Colonic mucosa (tissue), 4 donors: ENCODE measurements around the gene TTLL10. TPM values are rescaled to one million over a fixed set of nuclear protein-coding genes. Genes with fewer than 3 reads are reported as not detected.
A peak's percentile ranks its signal among the peaks of the same experiment; 100 is the strongest.

Source experiments
- DNase-seq: peaks from one replicate; pipeline ENCODE4 v3.0.0-alpha.2; 2020
- H3K27ac ChIP-seq: fragments of 200-600 bp; one replicate; pipeline ENCODE4 v1.8.0; 2021
- H3K27me3 ChIP-seq: fragments of 200-600 bp; one replicate; pipeline ENCODE4 v1.8.0; 2021
- H3K36me3 ChIP-seq: fragments of 200-600 bp; one replicate; pipeline ENCODE4 v1.8.0; 2021
- H3K4me1 ChIP-seq: fragments of 200-600 bp; one replicate; pipeline ENCODE4 v1.8.0; 2021; ENCODE audit warnings: mild to moderate bottlenecking
- H3K4me3 ChIP-seq: fragments of 200-600 bp; one replicate; pipeline ENCODE4 v1.8.0; 2021
- H3K9ac ChIP-seq, 2 donors: one replicate each; pipeline ENCODE4 v1.7.0; 2013; ENCODE audit warnings: control low read depth in 2 of 2, low read depth in 2 of 2, low read length in 2 of 2
- H3K9me3 ChIP-seq: fragments of 200-600 bp; one replicate; pipeline ENCODE4 v1.8.0; 2021
- CTCF ChIP-seq: fragments of 200-600 bp; IDR thresholded peaks from one replicate; pipeline ENCODE4 v1.8.0; 2022; ENCODE audit warnings: antibody characterized with exemption, mild to moderate bottlenecking
- intact Hi-C: fragments of 100-400 bp; cut with DNase I; formaldehyde crosslinking; loops from one replicate; pipeline ENCODE4 v1.14.1; 2022
- total RNA-seq, 2 donors: library from RNA; stranded (reverse); fragmentation: NEBNext Ultra II Directional in 1 of 2; extraction: Animal tissue kit (Norgen Biotek cat#: 25700) in 1 of 2; gene quantifications; one replicate each; pipeline ENCODE4 v1.2.1, GENCODE V29; 2021
- donor health status: healthy.
- donor health status: DM: no; HTN: no; CAD: no.
- donor health status: DM: no; HTN: no; CAD: no.

The TTLL10 gene
- total RNA-seq, 2 donors from 2014 or later, result 0.64 to 2.3 TPM

- peaks cover 34% of the 10 kb centered on the region for H3K27me3 ChIP-seq
Measured at GRCh38 chr1:1244192-1244811, 70.6 kb downstream of the TTLL10 start.

GRCh38 chr1:1245178-1245816 is 71.6 kb downstream of the TTLL10 start:
- Histone ChIP-seq H3K36me3 (no peaks in the 10 kb centered on the region), H3K9me3 (no peaks in the 10 kb centered on the region), H3K27me3 (peaks cover 25% of the 10 kb centered on the region), H3K4me3 (no peak overlapping the region), H3K27ac (no peak overlapping the region), H3K9ac (no peak overlapping the region), H3K4me1 (no peaks in the 10 kb centered on the region)
- TF ChIP-seq CTCF, result no peak
- intact Hi-C loops, result no loop called here
- DNase-seq, result no peak

More at GRCh38 chr1:1244192-1244811, 70.6 kb downstream of the TTLL10 start:
- H3K36me3 ChIP-seq, result no peaks in the 10 kb centered on the region
- intact Hi-C loops, result no loop called here
- H3K4me1 ChIP-seq, result no peaks in the 10 kb centered on the region
- no peak overlapping the region for H3K27ac ChIP-seq
- peak overlapping the region; percentile 40 for H3K4me3 ChIP-seq
- H3K9me3 ChIP-seq, result no peaks in the 10 kb centered on the region
- H3K9ac ChIP-seq, result peak overlapping the region in 1 of 2 donors; percentile 24
- no peak for TF ChIP-seq CTCF
- peak; percentile 83 for DNase-seq

- Histone ChIP-seq H3K27me3 (peaks cover 25% of the 10 kb centered on the region), H3K4me3 (no peak overlapping the region), H3K9ac (no peak overlapping the region), H3K36me3 (no peaks in the 10 kb centered on the region), H3K9me3 (no peaks in the 10 kb centered on the region), H3K27ac (no peak overlapping the region), H3K4me1 (no peaks in the 10 kb centered on the region)
- intact Hi-C loops, result no loop called here
- DNase-seq, result no peak
- TF ChIP-seq CTCF, result no peak
Measured at GRCh38 chr1:1245817-1246576, 72.3 kb downstream of the TTLL10 start.

- no peak for DNase-seq
- H3K9ac ChIP-seq, result no peak within 1 kb of the TSS
- no peaks in the 10 kb centered on the region for H3K9me3 ChIP-seq
- no peaks in the 10 kb centered on the region for H3K36me3 ChIP-seq
- intact Hi-C loops, result no loop called here
- no peaks in the 10 kb centered on the region for H3K4me1 ChIP-seq
- no peak for TF ChIP-seq CTCF
- H3K27ac ChIP-seq, result no peak within 1 kb of the TSS
- no peak within 1 kb of the TSS for H3K4me3 ChIP-seq
- H3K27me3 ChIP-seq, result peaks cover 25% of the 10 kb centered on the region
Measured at GRCh38 chr1:1246577-1247340, 73.1 kb downstream of the TTLL10 start, which contains the start of gene C1QTNF12. TSS of gene C1QTNF12 (minus strand) at chr1:1246722. CDS start at chr1:1246690, 32 bp downstream.

GRCh38 chr1:1247341-1247913 is 73.7 kb downstream of the TTLL10 start:
- no peak for DNase-seq
- no peak overlapping the region for H3K27ac ChIP-seq
- no peak for TF ChIP-seq CTCF
- intact Hi-C loops, result no loop called here
- H3K27me3 ChIP-seq, result peaks cover 25% of the 10 kb centered on the region
- no peaks in the 10 kb centered on the region for H3K4me1 ChIP-seq
- no peak overlapping the region for H3K9ac ChIP-seq
- no peaks in the 10 kb centered on the region for H3K9me3 ChIP-seq
- no peaks in the 10 kb centered on the region for H3K36me3 ChIP-seq
- H3K4me3 ChIP-seq, result no peak overlapping the region
